Measurements from ENCODE around the gene NCAPD3. TPM values are rescaled to one million over a fixed set of nuclear protein-coding genes. Genes with fewer than 3 reads are reported as not detected.
A peak's percentile ranks its signal among the peaks of the same experiment; 100 is the strongest.

Gene NCAPD3
- total RNA-seq, 1 experiment from 2014 or later = 26.7 TPM

- no peak overlapping the region for H3K27ac Mint-ChIP-seq (ENCODE audit: low read depth, unreplicated experiment)
- H3K27me3 Mint-ChIP-seq (ENCODE audit: insufficient read depth, unreplicated experiment) = no peaks in the 10 kb centered on the region
- ChIA-PET CTCF (no interaction called here), POLR2A (interaction anchor here (0.6 kb wide), 1 partner anchor 77 kb away, joined by 4 read pairs; no protein-coding TSS in a partner anchor)
- no peak overlapping the region for H3K4me3 Mint-ChIP-seq (ENCODE audit: unreplicated experiment)
- DNase-seq (ENCODE audit: unreplicated experiment) = no peak
- H3K36me3 Mint-ChIP-seq (ENCODE audit: insufficient read depth, unreplicated experiment) = peaks cover 39% of the 10 kb centered on the region
- H3K4me1 Mint-ChIP-seq (ENCODE audit: insufficient read depth, unreplicated experiment) = peaks cover 10% of the 10 kb centered on the region
- no peaks in the 10 kb centered on the region for H3K9me3 Mint-ChIP-seq (ENCODE audit: unreplicated experiment)
- BruUV-seq (replicated peaks) = no TSS peak
- intact Hi-C loops (cut with micrococcal nuclease) = no loop called here
- TF ChIP-seq CTCF (IDR thresholded peaks at IDR 0.05; ENCODE audit: unreplicated experiment) = no peak
Measured at GRCh38 chr11:134215836-134216235, 7.9 kb downstream of the NCAPD3 start.

GRCh38 chr11:134207538-134208239 lies 16.1 kb downstream of the NCAPD3 start:
- Mint-ChIP-seq H3K4me3 (ENCODE audit: unreplicated experiment) (no peak overlapping the region), H3K9me3 (ENCODE audit: unreplicated experiment) (no peaks in the 10 kb centered on the region), H3K27ac (ENCODE audit: low read depth, unreplicated experiment) (no peak overlapping the region), H3K4me1 (ENCODE audit: insufficient read depth, unreplicated experiment) (peaks cover 5% of the 10 kb centered on the region), H3K36me3 (ENCODE audit: insufficient read depth, unreplicated experiment) (peaks cover 79% of the 10 kb centered on the region), H3K27me3 (ENCODE audit: insufficient read depth, unreplicated experiment) (no peaks in the 10 kb centered on the region)
- ChIA-PET POLR2A (interaction anchor here (0.7 to 6.9 kb wide), 3 partner anchors 17 to 46 kb away, joined by 3 to 35 read pairs (median 3); partner anchors contain the start of genes ACAD8, NCAPD3, THYN1 and VPS26B), CTCF (interaction anchor here (0.6 to 1.7 kb wide), 10 partner anchors 9 to 442 kb away, joined by 3 to 12 read pairs (median 4); partner anchors contain the start of gene NCAPD3)
- no TSS peak for BruUV-seq (replicated peaks)
- intact Hi-C loops (cut with micrococcal nuclease) = loop anchor here (1.0 kb wide), 1 partner anchor 37 kb away; no protein-coding TSS in a partner anchor
- DNase-seq (ENCODE audit: unreplicated experiment) = peak; percentile 53
- peak; percentile 81 for TF ChIP-seq CTCF (IDR thresholded peaks at IDR 0.05; ENCODE audit: unreplicated experiment)

- no peak for TF ChIP-seq CTCF (IDR thresholded peaks at IDR 0.05; ENCODE audit: unreplicated experiment)
- POLR2A ChIA-PET = interaction anchor here (1.0 kb wide), 1 partner anchor 19 kb away, joined by 4 read pairs; the partner anchor contains the start of gene VPS26B
- Mint-ChIP-seq H3K9me3 (ENCODE audit: unreplicated experiment) (no peaks in the 10 kb centered on the region), H3K27ac (ENCODE audit: low read depth, unreplicated experiment) (no peak overlapping the region), H3K4me1 (ENCODE audit: insufficient read depth, unreplicated experiment) (peaks cover 5% of the 10 kb centered on the region), H3K4me3 (ENCODE audit: unreplicated experiment) (no peak overlapping the region), H3K27me3 (ENCODE audit: insufficient read depth, unreplicated experiment) (no peaks in the 10 kb centered on the region), H3K36me3 (ENCODE audit: insufficient read depth, unreplicated experiment) (peaks cover 78% of the 10 kb centered on the region)
- CTCF ChIA-PET = interaction anchor here (0.9 to 1.6 kb wide), 2 partner anchors 12 to 38 kb away, joined by 5 to 8 read pairs; no protein-coding TSS in a partner anchor
- BruUV-seq (replicated peaks) = no TSS peak
- no peak for DNase-seq (ENCODE audit: unreplicated experiment)
- intact Hi-C loops (cut with micrococcal nuclease) = no loop called here
Measured at GRCh38 chr11:134206185-134206584, 17.6 kb downstream of the NCAPD3 start.

- CTCF ChIA-PET = interaction anchor here (0.7 to 0.9 kb wide), 2 partner anchors 38 to 296 kb away, joined by 3 to 8 read pairs; no protein-coding TSS in a partner anchor
- intact Hi-C loops (cut with micrococcal nuclease) = no loop called here
- Mint-ChIP-seq H3K27me3 (ENCODE audit: insufficient read depth, unreplicated experiment) (no peaks in the 10 kb centered on the region), H3K9me3 (ENCODE audit: unreplicated experiment) (no peaks in the 10 kb centered on the region), H3K36me3 (ENCODE audit: insufficient read depth, unreplicated experiment) (peaks cover 79% of the 10 kb centered on the region), H3K4me3 (ENCODE audit: unreplicated experiment) (no peak overlapping the region), H3K27ac (ENCODE audit: low read depth, unreplicated experiment) (no peak overlapping the region), H3K4me1 (ENCODE audit: insufficient read depth, unreplicated experiment) (peaks cover 3% of the 10 kb centered on the region)
- BruUV-seq (replicated peaks) = no TSS peak
- DNase-seq (ENCODE audit: unreplicated experiment) = no peak
- TF ChIP-seq CTCF (IDR thresholded peaks at IDR 0.05; ENCODE audit: unreplicated experiment) = no peak
- POLR2A ChIA-PET = interaction anchor here (1.0 kb wide), 1 partner anchor 19 kb away, joined by 4 read pairs; the partner anchor contains the start of gene VPS26B
Measured at GRCh38 chr11:134205729-134206128, 18.0 kb downstream of the NCAPD3 start.
